Mucosa of descending colon (tissue), 3 donors: ENCODE results near the gene TRAM2. TPM values are rescaled to one million over a fixed set of nuclear protein-coding genes. Genes with fewer than 3 reads are reported as not detected.

Experiments used
- ATAC-seq: fragments of 200-7000 bp; cut with Tn5 transposase; one replicate; pipeline ENCODE4 v1.9.1; 2020; ENCODE audit warnings: mild to moderate bottlenecking, moderate library complexity
- DNase-seq, 3 donors: peaks; one replicate each; pipeline ENCODE4 v3.0.0-alpha.2; 2020
- H3K36me3 ChIP-seq: fragments of 200-600 bp; one replicate; pipeline ENCODE4 v1.8.0; 2021; ENCODE audit warnings: low read depth, mild to moderate bottlenecking
- H3K4me1 ChIP-seq: fragments of 200-600 bp; one replicate; pipeline ENCODE4 v1.8.0; 2021; ENCODE audit warnings: low read depth, mild to moderate bottlenecking
- H3K4me3 ChIP-seq: fragments of 200-600 bp; one replicate; pipeline ENCODE4 v1.8.0; 2021; ENCODE audit warnings: mild to moderate bottlenecking
- H3K9me3 ChIP-seq: fragments of 200-600 bp; one replicate; pipeline ENCODE4 v1.8.0; 2021; ENCODE audit warnings: mild to moderate bottlenecking
- CTCF ChIP-seq: fragments of 200-600 bp; IDR thresholded peaks from one replicate; pipeline ENCODE4 v1.8.0; 2022; ENCODE audit warnings: antibody characterized with exemption, mild to moderate bottlenecking
- intact Hi-C, 2 donors: fragments of 100-400 bp; cut with DNase I in 1 of 2; cut with micrococcal nuclease in 1 of 2; formaldehyde crosslinking; loops; one replicate each; pipeline versions ENCODE4 v1.11.0 to v1.11.1; 2022; cut with DNase I, micrococcal nuclease
- total RNA-seq, 3 donors: library from RNA; stranded (reverse); fragmentation: NEBNext Ultra II Directional in 2 of 3; extraction: Animal tissue kit (Norgen Biotek cat#: 25700) in 2 of 3; gene quantifications; one replicate each; pipeline versions ENCODE4 v1.2.1 to v1.2.4, GENCODE V29; 2021 to 2023
- donor health status: DM: no; HTN: no; CAD: no; lungs with moderate emphysema.
- donor health status: DM: no; HTN: no; CAD: no.
- donor health status: DM: no; HTN: yes; CAD: no.

Gene TRAM2
- total RNA-seq, 3 donors from 2014 or later, result 20.3 to 25.0 (median 24.1) TPM

- no peaks in the 10 kb centered on the region for H3K36me3 ChIP-seq
- no peak overlapping the region for H3K4me3 ChIP-seq
- H3K9me3 ChIP-seq, result no peaks in the 10 kb centered on the region
- peaks cover 20% of the 10 kb centered on the region for H3K4me1 ChIP-seq
- intact Hi-C loops, result loop anchor here (5.0 to 10.0 kb wide), 2 partner anchors 61 to 158 kb away; no protein-coding TSS in a partner anchor
- no peak for TF ChIP-seq CTCF
- ATAC-seq (no peak), DNase-seq (no peak)
These were observed 3.6 kb downstream of the TRAM2 start for GRCh38 chr6:52573295-52573694.

GRCh38 chr6:52572536-52572935, 4.3 kb downstream of the TRAM2 start:
- Histone ChIP-seq H3K4me3 (no peak overlapping the region), H3K9me3 (no peaks in the 10 kb centered on the region), H3K4me1 (peaks cover 13% of the 10 kb centered on the region), H3K36me3 (no peaks in the 10 kb centered on the region)
- intact Hi-C loops, result loop anchor here (5.0 to 10.0 kb wide), 2 partner anchors 60 to 158 kb away; no protein-coding TSS in a partner anchor
- no peak for TF ChIP-seq CTCF
- no peak for ATAC-seq
- DNase-seq, result no peak

GRCh38 chr6:52571099-52571755, 5.6 kb downstream of the TRAM2 start:
- DNase-seq (no peak), ATAC-seq (no peak)
- Histone ChIP-seq H3K36me3 (no peaks in the 10 kb centered on the region), H3K4me1 (peaks cover 12% of the 10 kb centered on the region), H3K4me3 (no peak overlapping the region), H3K9me3 (no peaks in the 10 kb centered on the region)
- intact Hi-C loops, result loop anchor here (5.0 to 10.0 kb wide), 2 partner anchors 59 to 156 kb away; no protein-coding TSS in a partner anchor
- TF ChIP-seq CTCF, result no peak

GRCh38 chr6:52570291-52570700, 6.6 kb downstream of the TRAM2 start:
- Histone ChIP-seq H3K4me1 (peaks cover 9% of the 10 kb centered on the region), H3K36me3 (no peaks in the 10 kb centered on the region), H3K9me3 (no peaks in the 10 kb centered on the region), H3K4me3 (no peak overlapping the region)
- intact Hi-C loops, result loop anchor here (5.0 to 10.0 kb wide), 2 partner anchors 58 to 155 kb away; no protein-coding TSS in a partner anchor
- TF ChIP-seq CTCF, result no peak
- no peak for ATAC-seq
- DNase-seq, result peak in 1 of 3 donors; percentile 29

GRCh38 chr6:52568320-52568719, 8.5 kb downstream of the TRAM2 start:
- H3K9me3 ChIP-seq, result no peaks in the 10 kb centered on the region
- ATAC-seq (no peak), DNase-seq (no peak)
- H3K4me1 ChIP-seq, result peaks cover 5% of the 10 kb centered on the region
- H3K4me3 ChIP-seq, result no peak overlapping the region
- no peak for TF ChIP-seq CTCF
- no peaks in the 10 kb centered on the region for H3K36me3 ChIP-seq
- intact Hi-C loops, result no loop called here
